Subcutaneous adipose tissue (tissue), 4 donors: ENCODE data around the gene C1QTNF4. TPM values are rescaled to one million over a fixed set of nuclear protein-coding genes. Genes with fewer than 3 reads are reported as not detected.

Experiments
- CTCF ChIP-seq: fragments of 450-650 bp; IDR thresholded peaks from one replicate; pipeline ENCODE4 v1.5.1; 2016; ENCODE audit warnings: low read depth, mild to moderate bottlenecking, control low read depth, antibody characterized with exemption, moderate library complexity
- total RNA-seq, 4 donors: library from RNA; depleted of rRNA; stranded (reverse); fragments of >200 nt; gene quantifications; one replicate each; pipeline ENCODE4 v1.1.0, GENCODE V29; 2016

Gene C1QTNF4
- total RNA-seq, 4 donors from 2014 or later = 0.82 to 2.6 (median 1.3) TPM

GRCh38 chr11:47572715-47573255 is 21.4 kb downstream of the C1QTNF4 start:
- TF ChIP-seq CTCF = no peak

- no peak for TF ChIP-seq CTCF
Measured at GRCh38 chr11:47571895-47572294, 22.3 kb downstream of the C1QTNF4 start.

- TF ChIP-seq CTCF = no peak
Measured at GRCh38 chr11:47571357-47571729, 22.9 kb downstream of the C1QTNF4 start.

GRCh38 chr11:47570651-47571356 is 23.4 kb downstream of the C1QTNF4 start:
- no peak for TF ChIP-seq CTCF

GRCh38 chr11:47569646-47570045 is 24.6 kb downstream of the C1QTNF4 start:
- TF ChIP-seq CTCF = no peak

- TF ChIP-seq CTCF = no peak
Measured at GRCh38 chr11:47566149-47566698, 28.0 kb downstream of the C1QTNF4 start.

GRCh38 chr11:47565340-47566148 is 28.7 kb downstream of the C1QTNF4 start, which contains the start of gene PTPMT1:
TSS of gene PTPMT1 (plus strand) at chr11:47565599. CDS start at chr11:47565623, 24 bp downstream.
- TF ChIP-seq CTCF = no peak
